GM12878 (cell line): ENCODE results near the gene ZPBP2. TPM values are rescaled to one million over a fixed set of nuclear protein-coding genes. Genes with fewer than 3 reads are reported as not detected.

Source experiments
- ATAC-seq: fragments of 200-7000 bp; cut with Tn5 transposase; 3 replicates; pipeline ENCODE4 v1.9.1; 2020; ENCODE audit warnings: mild to moderate bottlenecking, moderate library complexity
- BruUV-seq: library from RNA; stranded (reverse); fragments of 400-500 nt; replicated peaks from 2 replicates; lab custom pipeline; 2021; lab: Mats Ljungman, UMichigan
- CTCF ChIA-PET: fragments of 300-600 bp; sonication (Branson Sonifier 250); formaldehyde crosslinking; extraction: SDS; loops from one replicate; lab custom pipeline; 2021; ENCODE audit warnings: inconsistent platforms; lab: Yijun Ruan, JAX
- POLR2A ChIA-PET: fragments of 350-600 bp; formaldehyde crosslinking; extraction: SDS; loops from one replicate; lab custom pipeline; 2021; ENCODE audit warnings: inconsistent platforms; lab: Charles Lee
- RAD21 ChIA-PET: fragments of 300-600 bp; sonication (Branson Sonifier 250); formaldehyde crosslinking; loops from one replicate; lab custom pipeline; 2023; ENCODE audit warnings: antibody characterized with exemption; ENCODE audit not compliant: unreplicated experiment; lab: Charles Lee
- SMC1A ChIA-PET: fragments of 300-600 bp; sonication (Branson Sonifier 250); formaldehyde crosslinking; loops from one replicate; lab custom pipeline; 2023; ENCODE audit not compliant: unreplicated experiment, uncharacterized antibody; lab: Charles Lee
- DNase-seq: peaks from one replicate; pipeline ENCODE4 v3.0.0-alpha.2; 2011; ENCODE audit warnings: low read depth, low spot score
- FAIRE-seq: peaks from 3 replicates; lab custom pipeline; 2011; peaks lifted over from hg19 to GRCh38; lab: Jason Lieb, UNC
- H2AFZ ChIP-seq: 2 replicates; pipeline ENCODE4 v1.6.0; 2011; ENCODE audit warnings: low read depth, low read length, control low read depth; ENCODE audit not compliant: control insufficient read depth
- H3K27ac ChIP-seq: 2 replicates; pipeline ENCODE4 v1.5.1; 2011; ENCODE audit warnings: control low read depth; ENCODE audit not compliant: control insufficient read depth, insufficient read depth
- H3K27me3 ChIP-seq, 2 experiments: replicated peaks in 1 of 2; 2 replicates each; pipeline versions ENCODE4 v1.6.0 to v1.6.1; 2011; ENCODE audit warnings: low read length in 1 of 2; ENCODE audit not compliant: control insufficient read depth in 2 of 2, insufficient read depth in 2 of 2
- H3K36me3 ChIP-seq, 2 experiments: 2 replicates each; pipeline ENCODE4 v1.5.1; 2011; ENCODE audit warnings: low read length in 1 of 2; ENCODE audit not compliant: control insufficient read depth in 2 of 2, insufficient read depth in 2 of 2
- H3K4me1 ChIP-seq: 2 replicates; pipeline ENCODE4 v1.6.1; 2011; ENCODE audit warnings: mild to moderate bottlenecking, low read length, moderate library complexity, mixed read lengths; ENCODE audit not compliant: control insufficient read depth, insufficient read depth
- H3K4me2 ChIP-seq: 2 replicates; pipeline ENCODE4 v1.6.0; 2011; ENCODE audit warnings: control low read depth; ENCODE audit not compliant: control insufficient read depth, insufficient read depth
- H3K4me3 ChIP-seq: fragments of 200-600 bp; sonication (generic); 2 replicates; pipeline ENCODE4 v1.5.1; 2016
- H3K79me2 ChIP-seq: 2 replicates; pipeline ENCODE4 v1.6.0; 2011; ENCODE audit warnings: low read length; ENCODE audit not compliant: control insufficient read depth, insufficient read depth
- H3K9ac ChIP-seq: 2 replicates; pipeline ENCODE4 v1.8.0; 2011; ENCODE audit warnings: low read length, control low read depth, mixed read lengths; ENCODE audit not compliant: control insufficient read depth, insufficient read depth
- H3K9me3 ChIP-seq: replicated peaks from 3 replicates; pipeline ENCODE4 v1.5.1; 2011; ENCODE audit warnings: mild to moderate bottlenecking, low read length; ENCODE audit not compliant: control insufficient read depth, insufficient read depth
- H4K20me1 ChIP-seq: 2 replicates; pipeline ENCODE4 v1.6.0; 2011; ENCODE audit not compliant: control insufficient read depth, insufficient read depth
- ATF7 ChIP-seq: fragments of 450-650 bp; IDR thresholded peaks from 2 replicates; pipeline ENCODE4 v1.6.1; 2016; ENCODE audit warnings: low read depth, mild to moderate bottlenecking
- CHD2 ChIP-seq: IDR thresholded peaks from 2 replicates; pipeline ENCODE4 v1.6.1; 2011; ENCODE audit warnings: low read depth, low read length, improper control_type of control experiment, borderline replicate concordance
- ETV6 ChIP-seq, 2 experiments: fragments of 450-650 bp in 1 of 2; IDR thresholded peaks in 1 of 2; conservative IDR thresholded peaks in 1 of 2; 2 replicates each; pipeline ENCODE4 v1.6.1; 2014; ENCODE audit warnings: antibody characterized with exemption in 1 of 2, borderline replicate concordance in 1 of 2, low read depth in 1 of 2, mild to moderate bottlenecking in 1 of 2, moderate library complexity in 1 of 2
- IKZF1 ChIP-seq: fragments of 450-650 bp; conservative IDR thresholded peaks from 2 replicates; pipeline ENCODE4 v1.6.1; 2017; ENCODE audit warnings: antibody characterized with exemption, mild to moderate bottlenecking
- IKZF2 ChIP-seq, 2 experiments: fragments of 450-650 bp; IDR thresholded peaks; 2 replicates each; pipeline ENCODE4 v1.6.1; 2017; ENCODE audit warnings: mild to moderate bottlenecking in 2 of 2, moderate library complexity in 2 of 2
- MEF2B ChIP-seq: fragments of 450-650 bp; IDR thresholded peaks from 2 replicates; pipeline ENCODE4 v1.6.1; 2018; ENCODE audit warnings: mild to moderate bottlenecking, moderate library complexity; ENCODE audit not compliant: partially characterized antibody, poor library complexity, severe bottlenecking
- NR2C1 ChIP-seq: fragments of 450-650 bp; IDR thresholded peaks from 2 replicates; pipeline ENCODE4 v1.6.1; 2017; ENCODE audit warnings: antibody characterized with exemption, mild to moderate bottlenecking, moderate library complexity
- POLR2AphosphoS2 ChIP-seq: IDR thresholded peaks from 2 replicates; pipeline ENCODE4 v1.6.1; 2011; ENCODE audit warnings: low read depth, mild to moderate bottlenecking, low read length, improper control_type of control experiment, moderate library complexity
- PRDM15 ChIP-seq: fragments of 450-650 bp; formaldehyde crosslinking; IDR thresholded peaks from 2 replicates; pipeline ENCODE4 v1.4.0; 2020; ENCODE audit warnings: mild to moderate bottlenecking, moderate library complexity
- RUNX3 ChIP-seq: IDR thresholded peaks from 2 replicates; pipeline ENCODE4 v1.6.1; 2012; ENCODE audit warnings: low read length, inconsistent platforms
- SMC3 ChIP-seq: IDR thresholded peaks from 2 replicates; pipeline ENCODE4 v1.6.1; 2011; ENCODE audit warnings: low read length, improper control_type of control experiment, borderline replicate concordance
- SUZ12 ChIP-seq: fragments of 200-600 bp; sonication (generic); IDR thresholded peaks from one replicate; pipeline ENCODE4 v1.6.1; 2018; ENCODE audit warnings: antibody characterized with exemption, mild to moderate bottlenecking; ENCODE audit not compliant: unreplicated experiment
- ZSCAN29 ChIP-seq: fragments of 450-650 bp; IDR thresholded peaks from 2 replicates; pipeline ENCODE4 v1.6.1; 2017; ENCODE audit warnings: mild to moderate bottlenecking, moderate library complexity
- ZZZ3 ChIP-seq: IDR thresholded peaks from 2 replicates; pipeline ENCODE4 v1.6.1; 2011; ENCODE audit warnings: low read depth; ENCODE audit not compliant: control insufficient read depth, insufficient read length
- WGBS: methylation state at CpG from one replicate; pipeline ENCODE4 v1.1.6; 2016; ENCODE audit warnings: low lambda C conversion rate; ENCODE audit not compliant: insufficient replicate concordance, insufficient coverage; ENCODE audit errors: missing lambda C conversion rate; 5-methylcytosine and 5-hydroxymethylcytosine counted together
- in situ Hi-C: fragments of 300-500 bp; cut with MboI; formaldehyde crosslinking; loops from 9 replicates; pipeline ENCODE4 v1.14.3; 2018; ENCODE audit warnings: mixed read lengths
- intact Hi-C: fragments of 100-400 bp; cut with micrococcal nuclease; formaldehyde crosslinking; loops from one replicate; pipeline ENCODE4 v1.14.2; 2022; ENCODE audit not compliant: unreplicated experiment
- polyA plus RNA-seq, 11 experiments: library from polyadenylated mRNA; depleted of rRNA in 4 of 11; unstranded in 6 of 11; stranded (reverse) in 5 of 11; fragments of >200 nt; fragmentation: Nextera tagmentation in 4 of 11; fragmentation: Illumina TruSeq in 1 of 11; extraction: Ambion mirVana in 4 of 11; extraction: Trizol in 1 of 11; gene quantifications; 1 replicate in 1 of 11; 2 replicates in 10 of 11; pipeline versions ENCODE4 v1.2.1 to v1.2.3, GENCODE V29; 2011 to 2016; ENCODE audit warnings: inconsistent platforms in 2 of 11, missing spikeins in 2 of 11, low read depth in 1 of 11
- total RNA-seq, 4 experiments: library from RNA; depleted of rRNA in 3 of 4; stranded (reverse); fragments of >200 nt in 3 of 4; fragmentation: Illumina TruSeq in 1 of 4; extraction: Trizol in 1 of 4; gene quantifications; 2 replicates each; pipeline versions ENCODE4 v1.2.1 to v1.2.3, GENCODE V29; 2013 to 2021

The ZPBP2 gene
- total and polyA plus RNA-seq, 10 of the 15 experiments (the other 5 are each of a cell fraction or from before 2014, with no cell fraction given) = 0.33 to 1.0 (median 0.58) TPM

DNA sequence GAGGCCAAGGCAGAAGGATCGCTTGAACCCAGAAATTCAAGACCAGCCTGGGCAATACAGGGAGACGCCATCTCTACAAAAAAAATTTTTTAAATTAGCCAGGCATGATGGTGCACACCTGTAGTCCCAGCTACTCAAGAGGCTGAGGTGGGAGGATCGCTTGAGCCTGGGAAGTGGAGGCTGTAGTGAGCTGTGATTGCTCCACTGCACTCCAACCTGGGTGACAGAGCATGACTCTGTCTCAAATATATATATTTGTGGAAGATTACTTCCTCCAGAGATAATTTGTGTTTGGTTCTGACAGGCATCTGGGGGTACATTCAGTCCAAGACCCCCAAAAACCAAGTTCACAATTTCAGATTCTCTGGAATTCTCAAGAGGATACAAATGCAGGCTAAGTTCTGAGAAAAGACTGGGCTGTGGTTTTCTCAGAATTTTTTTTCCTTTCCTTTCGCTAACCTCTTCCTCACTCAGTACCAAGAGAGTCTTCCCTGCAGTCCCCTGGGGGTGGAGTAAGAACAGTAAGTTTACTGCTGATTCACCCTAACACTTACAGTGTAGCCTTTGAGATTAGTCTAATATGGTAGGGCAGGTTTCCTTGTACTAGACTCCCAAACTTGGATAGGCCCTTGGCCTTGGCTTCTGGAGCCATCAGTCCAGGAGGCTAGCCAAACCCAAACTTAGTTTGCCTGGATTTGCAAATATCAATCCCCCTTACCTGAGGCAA lies 35.3 kb downstream of the ZPBP2 start:
- H2AFZ ChIP-seq = no peak overlapping the region

DNA sequence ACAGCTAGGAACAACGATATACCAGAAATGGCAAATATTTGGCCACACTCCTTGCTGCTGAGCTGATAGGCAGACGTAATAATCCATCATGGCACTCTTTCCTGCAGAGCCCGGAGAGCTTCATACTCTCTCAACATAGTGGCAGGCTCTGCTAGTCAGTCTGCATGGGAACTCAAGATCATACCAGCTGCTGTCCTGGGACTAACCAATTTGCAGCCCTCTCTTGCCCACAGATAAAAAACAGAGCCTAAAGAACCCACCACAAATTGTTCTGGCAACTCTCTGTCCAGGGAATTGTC lies 36.9 kb downstream of the ZPBP2 start:
- ChIA-PET CTCF (interaction anchor here (1.3 to 1.4 kb wide), 2 partner anchors 10 to 22 kb away, joined by 4 to 8 read pairs; no protein-coding TSS in a partner anchor), POLR2A (interaction anchor here (1.8 kb wide), 1 partner anchor 18 kb away, joined by 7 read pairs; no protein-coding TSS in a partner anchor), SMC1A (interaction anchor here (0.6 to 3.6 kb wide), 6 partner anchors 9 to 53 kb away, joined by 3 to 22 read pairs (median 3); no protein-coding TSS in a partner anchor), RAD21 (interaction anchor here (1.1 kb wide), 1 partner anchor 32 kb away, joined by 3 read pairs; no protein-coding TSS in a partner anchor)
- no TSS peak for BruUV-seq
- no peak overlapping the region for H3K27ac ChIP-seq
- no peak for FAIRE-seq
- no peak for ATAC-seq
- H2AFZ ChIP-seq = no peak overlapping the region
- no peaks in the 10 kb centered on the region; the same call in 1 of the 2 replicates for H3K4me1 ChIP-seq
- H3K36me3 ChIP-seq = peaks cover 0 to 8% of the 10 kb centered on the region in 2 experiments; a peak in 2 of 4 replicates
- H3K79me2 ChIP-seq = no peaks in the 10 kb centered on the region
- no peaks in the 10 kb centered on the region for H3K9me3 ChIP-seq
- no peak overlapping the region for H3K4me2 ChIP-seq
- intact Hi-C loops = no loop called here
- in situ Hi-C loops = no loop called here
- H3K9ac ChIP-seq = no peak overlapping the region
- H3K27me3 ChIP-seq = no peaks in the 10 kb centered on the region
- no peak overlapping the region for H3K4me3 ChIP-seq
- no peaks in the 10 kb centered on the region for H4K20me1 ChIP-seq
- no peak for DNase-seq
- 100% methylated on average over 3 of the region's 3 CpGs for WGBS
- no peak for TF ChIP-seq POLR2AphosphoS2
- no peak for TF ChIP-seq ZSCAN29
- no peak for TF ChIP-seq PRDM15 (CRISPR knock-in tag)
- no peak for TF ChIP-seq SUZ12
- TF ChIP-seq NR2C1 = no peak
- no peak for TF ChIP-seq CHD2
- no peak for TF ChIP-seq ATF7
- no peak for TF ChIP-seq ZZZ3
- no peak for TF ChIP-seq ETV6 (conservative IDR thresholded peaks at IDR 0.05 in 1 of 2, IDR thresholded peaks at IDR 0.05 in 1 of 2; ENCODE audit: borderline replicate concordance in 1 of 2, low read depth in 1 of 2)

More for the DNA sequence above, 35.3 kb downstream of the ZPBP2 start:
- Histone ChIP-seq H3K4me2 (no peak overlapping the region), H3K4me3 (no peak overlapping the region), H3K27me3 (no peaks in the 10 kb centered on the region), H3K9ac (no peak overlapping the region), H4K20me1 (no peaks in the 10 kb centered on the region), H3K4me1 (no peaks in the 10 kb centered on the region; the same call in 1 of the 2 replicates), H3K9me3 (no peaks in the 10 kb centered on the region), H3K36me3 (peaks cover 0 to 8% of the 10 kb centered on the region in 2 experiments; a peak in 2 of 4 replicates), H3K79me2 (no peaks in the 10 kb centered on the region)
- no peak for FAIRE-seq
- in situ Hi-C loops (no loop called here), intact Hi-C loops (no loop called here)
- no TSS peak for BruUV-seq
- ChIA-PET SMC1A (interaction anchor here (3.6 kb wide), 1 partner anchor 12 kb away, joined by 22 read pairs; no protein-coding TSS in a partner anchor), CTCF (interaction anchor here (0.7 to 1.0 kb wide), 3 partner anchors 8 to 14 kb away, joined by 3 to 5 read pairs (median 3); no protein-coding TSS in a partner anchor), POLR2A (interaction anchor here (1.2 kb wide), 2 partner anchors 9 to 23 kb away, joined by 4 read pairs; no protein-coding TSS in a partner anchor), RAD21 (no interaction called here)
- 63% methylated on average over 4 of the region's 4 CpGs for WGBS
- DNase-seq = no peak
- ATAC-seq = peak; percentile 87
- TF ChIP-seq RUNX3 (peak; percentile 21; the same call in 1 of the 2 replicates), IKZF1 (peak; percentile 55), MEF2B (peak; percentile 86), SMC3 (no peak), IKZF2 (IDR thresholded peaks at IDR 0.05) (peak; percentile 24 to 38; a peak in 3 of 4 replicates)
- TF ChIP-seq, all 136 proteins: peak for 4
- H3K27ac ChIP-seq = peak overlapping the region; percentile 13; the same call in 1 of the 2 replicates
